HG03060 (cell line): ENCODE measurements around the gene LEF1.

ENCODE experiments used
- ATAC-seq: cut with Tn5 transposase; IDR thresholded peaks from one replicate; pipeline ENCODE4 v1.9.1; 2021; ENCODE audit warnings: low read depth, moderate number of reproducible peaks; ENCODE audit not compliant: unreplicated experiment

The LEF1 gene

DNA sequence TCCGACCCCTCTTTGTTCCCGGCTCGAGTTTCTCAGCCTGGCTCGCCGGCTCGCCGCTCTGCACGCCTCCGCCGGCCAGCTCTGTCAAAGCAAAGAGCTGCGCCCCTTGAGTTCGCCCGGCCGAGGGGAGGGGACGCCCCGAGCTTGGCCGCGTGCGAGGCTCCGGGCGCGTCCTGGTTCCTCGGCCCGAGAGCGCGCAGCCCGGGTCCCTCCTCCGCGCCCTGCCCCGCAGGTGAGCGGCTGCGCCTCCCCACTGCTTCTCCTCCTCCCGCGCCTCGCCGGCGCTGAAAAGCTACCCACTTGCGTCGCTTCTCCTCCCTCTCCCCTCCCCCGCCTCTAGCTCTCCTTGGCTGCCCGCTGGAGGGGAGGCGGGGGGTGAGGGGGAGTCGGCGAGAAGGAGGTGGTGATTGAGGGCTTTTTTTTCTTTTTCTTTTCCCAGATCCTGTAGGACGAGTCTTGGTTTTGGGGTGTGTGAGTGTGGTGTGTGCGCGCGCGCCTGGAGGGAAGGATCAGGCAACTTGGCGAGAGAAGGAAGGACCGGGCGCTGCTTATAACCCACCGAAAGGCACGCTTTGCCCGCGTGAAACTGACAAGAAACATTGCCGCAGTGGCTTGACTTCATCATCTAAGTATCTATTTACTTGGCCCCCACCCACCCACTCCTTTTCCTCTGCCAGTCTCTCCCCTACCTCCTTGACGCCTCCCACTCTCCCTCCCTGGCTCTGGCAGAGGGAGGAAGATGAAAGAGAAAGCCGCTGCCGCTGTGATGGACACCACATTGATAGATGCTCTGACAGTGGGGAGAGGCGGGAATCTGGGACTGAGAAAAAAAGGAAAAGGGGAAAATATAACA is at the start of gene LEF1:
Gene LEF1 (minus strand): TSS at position 262 of the 853 bp plus-strand sequence. CDS start 1,165 bp downstream, outside the sequence.
- ATAC-seq: no peak

DNA sequence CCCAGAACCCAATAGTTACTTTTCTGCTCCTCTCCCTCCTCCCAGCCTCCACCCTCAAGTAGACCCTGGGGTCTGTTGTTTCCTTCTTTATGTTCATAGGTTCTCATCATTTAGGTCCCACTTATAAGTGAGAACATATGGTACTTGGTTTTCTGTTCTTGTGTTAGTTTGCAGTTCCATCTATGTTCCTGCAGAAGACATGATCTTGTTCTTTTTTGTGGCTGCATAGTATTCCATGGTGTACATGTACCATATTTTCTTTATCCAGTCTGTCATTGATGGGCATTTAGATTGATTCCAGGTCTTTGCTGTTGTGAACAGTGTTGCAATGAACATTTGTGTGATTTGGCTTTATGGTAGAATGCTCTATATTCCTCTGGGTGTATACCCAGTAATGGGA is 47.8 kb upstream of the LEF1 start:
- no peak for ATAC-seq

DNA sequence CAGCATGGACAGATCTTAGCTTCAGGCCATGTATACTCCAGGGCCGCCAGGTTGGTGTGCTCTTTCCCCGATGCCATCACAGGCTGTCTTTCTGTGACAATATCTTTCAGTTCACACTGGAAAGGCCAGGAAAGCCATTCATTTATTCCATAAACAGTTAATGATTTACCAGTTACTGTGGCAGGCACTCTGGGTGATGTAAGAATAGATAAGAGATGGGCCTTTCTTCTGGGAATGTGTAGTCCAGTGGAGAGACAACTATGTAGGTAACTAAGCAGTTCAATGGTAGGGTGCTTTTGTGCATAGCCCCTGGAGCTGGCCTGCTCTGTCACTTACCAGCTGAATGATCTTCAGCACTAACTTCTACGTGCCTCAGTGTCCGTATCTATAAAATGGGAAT is 46.3 kb upstream of the LEF1 start:
- ATAC-seq: no peak

DNA sequence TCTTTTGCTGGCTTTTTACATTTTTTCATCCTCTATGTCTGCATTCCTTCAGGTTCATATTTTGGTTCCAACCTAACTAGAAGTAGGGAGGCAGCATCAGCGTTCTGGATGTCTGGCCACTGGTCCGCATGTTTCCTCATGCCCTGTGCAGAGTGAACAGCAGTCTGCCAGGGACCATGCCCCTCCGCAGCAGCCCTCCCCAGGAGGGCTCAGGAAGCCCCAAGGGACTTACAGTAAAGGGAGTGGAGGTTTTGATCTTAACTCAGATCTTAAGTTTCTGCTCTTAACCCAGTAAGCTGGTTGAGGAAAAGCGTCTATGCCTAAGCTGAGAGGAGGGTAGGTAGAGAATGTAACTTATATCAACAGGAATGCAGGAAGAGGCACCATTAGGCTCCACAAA is 45.0 kb upstream of the LEF1 start:
- ATAC-seq: no peak

DNA sequence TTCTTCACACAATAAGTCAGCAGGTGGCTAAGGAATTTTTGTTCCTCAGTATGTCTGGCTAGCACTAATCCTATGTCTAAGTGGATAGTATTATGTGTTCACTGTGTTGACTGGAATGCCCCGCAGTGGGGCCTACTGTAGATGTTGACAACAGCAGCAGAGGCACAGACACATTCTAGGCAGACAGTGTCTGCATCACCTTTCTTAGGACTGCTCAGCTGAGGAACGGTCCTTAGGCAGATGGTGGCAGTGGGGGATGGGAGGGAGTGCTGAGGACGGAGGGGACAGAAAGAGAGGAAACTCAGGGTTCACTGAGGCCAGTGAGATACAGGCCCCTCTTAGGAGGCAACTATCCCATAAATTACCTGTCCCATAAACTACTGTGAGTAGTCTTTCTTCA is 44.6 kb upstream of the LEF1 start:
- ATAC-seq: no peak

DNA sequence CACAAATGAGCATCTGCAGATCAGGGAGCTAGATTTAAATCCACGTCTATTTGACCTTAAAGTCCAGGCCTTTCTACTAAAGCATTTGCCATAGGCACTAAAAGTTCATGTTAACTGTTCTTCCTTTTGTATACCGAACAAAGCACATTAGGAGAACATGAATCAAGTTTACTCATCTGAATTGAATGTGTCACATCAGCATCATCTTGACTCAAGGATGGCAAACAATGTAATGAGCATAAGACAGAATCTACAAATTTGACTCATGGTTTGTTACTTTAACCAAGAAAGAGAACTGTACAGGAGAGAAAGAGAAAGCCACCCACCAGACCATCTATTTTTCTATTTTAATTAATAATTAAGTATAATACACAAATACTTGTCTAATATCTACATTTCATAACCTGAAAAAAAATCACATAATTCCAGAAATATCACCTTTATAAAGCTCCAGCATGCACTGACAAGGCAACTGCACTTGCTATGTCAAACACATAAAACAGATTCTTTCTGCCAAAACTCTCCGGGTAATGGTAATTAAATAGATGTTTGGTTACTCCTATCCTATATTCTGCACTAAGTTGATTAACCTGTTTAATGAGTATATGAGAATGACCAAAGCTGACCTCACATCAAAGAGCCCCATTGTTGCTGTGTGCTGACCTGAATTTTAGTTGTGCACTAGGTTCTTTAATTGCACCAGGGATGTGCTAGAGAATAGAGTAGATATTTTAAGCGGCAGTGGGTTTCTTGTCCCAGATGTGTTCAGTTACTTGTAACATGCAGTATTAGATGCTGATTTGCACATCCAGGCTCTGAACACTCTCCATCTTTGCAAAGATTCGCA is 42.5 kb upstream of the LEF1 start:
- ATAC-seq: no peak

DNA sequence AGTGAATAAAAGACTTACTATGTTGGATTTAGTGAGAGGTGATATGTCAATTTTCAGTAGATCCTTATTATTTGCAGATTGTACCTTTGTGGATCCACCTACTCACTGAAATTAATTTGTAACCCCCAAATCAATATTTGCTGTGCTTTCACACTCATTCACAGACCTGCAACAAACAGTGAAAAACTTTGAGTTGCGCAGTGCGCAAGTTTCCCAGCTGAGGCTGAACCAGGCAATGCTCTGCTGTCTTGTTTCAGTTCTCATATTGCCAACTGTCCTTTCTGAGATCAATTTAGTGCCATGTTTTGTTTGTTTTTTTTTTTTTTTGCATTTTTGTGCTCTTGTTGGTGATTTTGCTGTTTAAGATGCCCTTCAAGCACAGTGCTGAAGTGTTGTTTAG is 40.8 kb upstream of the LEF1 start:
- ATAC-seq: no peak

DNA sequence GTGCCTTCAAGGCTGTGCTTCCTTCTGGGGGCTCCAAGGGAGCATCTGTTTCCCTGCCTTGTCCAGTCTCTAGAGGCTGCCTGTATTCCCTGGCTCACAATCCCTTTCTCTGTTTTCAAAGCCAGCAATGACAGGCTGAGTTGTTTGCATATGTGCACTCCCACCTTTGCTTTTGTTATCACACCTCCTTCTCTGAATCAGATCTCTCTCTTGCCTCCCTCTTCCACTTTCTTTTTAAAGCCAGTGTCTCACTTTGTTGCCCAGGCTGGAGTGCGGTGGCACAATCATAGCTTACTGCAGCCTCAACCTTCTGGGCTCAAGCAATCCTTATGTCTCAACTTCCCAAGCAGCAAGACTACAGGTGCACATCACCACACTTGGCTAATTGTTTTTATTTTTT is 37.1 kb upstream of the LEF1 start:
- ATAC-seq: no peak

DNA sequence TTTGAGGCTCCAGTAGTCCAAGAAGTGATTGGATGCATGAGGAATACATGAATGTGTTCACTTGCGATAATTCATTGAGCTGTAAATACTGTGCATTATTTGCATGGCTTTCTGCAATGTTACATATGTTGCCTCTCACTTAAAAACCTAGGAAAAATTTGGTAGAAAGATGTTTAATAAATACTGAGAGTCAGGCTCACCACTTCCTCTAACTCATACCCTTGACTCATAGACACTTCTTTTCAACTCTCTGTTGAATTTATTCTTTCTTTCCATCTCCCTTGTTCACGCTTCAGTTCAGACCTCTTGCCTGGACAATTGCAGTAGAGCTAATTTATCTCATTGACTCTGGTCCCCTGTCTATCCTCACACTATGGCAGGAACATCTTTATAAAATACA is 35.8 kb upstream of the LEF1 start:
- ATAC-seq: no peak

DNA sequence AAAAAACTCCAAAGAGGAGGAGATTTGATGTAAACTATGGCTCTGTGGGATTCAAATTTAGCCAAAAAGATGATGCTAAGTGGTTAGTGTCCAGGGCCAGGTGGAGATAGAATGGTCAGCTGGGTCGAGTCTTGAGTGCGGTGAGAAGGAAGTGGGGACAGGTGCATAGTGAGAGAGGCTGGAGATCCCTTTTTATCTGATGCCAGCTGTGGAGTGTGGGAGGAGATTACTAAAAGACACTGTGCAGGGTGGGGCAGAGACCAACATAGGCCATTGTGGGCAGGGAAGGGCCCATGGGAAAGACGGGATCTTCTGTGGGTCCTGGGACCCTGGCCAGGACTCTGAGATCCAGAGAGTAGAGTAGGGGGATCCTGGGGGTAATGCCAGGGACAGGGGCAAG is 34.6 kb upstream of the LEF1 start:
- no peak for ATAC-seq

DNA sequence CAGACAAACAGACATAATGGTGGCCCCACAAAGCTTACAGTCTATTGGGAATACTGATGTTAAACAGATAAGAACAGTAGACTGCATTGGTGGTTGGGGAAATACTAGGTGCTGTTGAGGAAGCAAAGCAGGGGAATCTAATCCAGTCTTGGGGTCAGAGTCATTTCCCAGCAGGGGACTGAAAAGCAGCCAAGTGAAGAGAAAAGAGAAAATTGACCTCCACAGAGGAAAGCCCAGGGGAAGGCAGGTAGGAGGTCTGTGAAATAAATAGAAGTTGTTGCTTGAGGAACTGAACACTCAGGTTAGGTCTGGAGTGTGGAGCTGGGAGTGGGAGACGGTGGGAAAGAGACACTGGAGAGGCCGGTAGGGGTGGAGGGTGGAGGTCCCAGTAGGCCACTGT is 33.0 kb upstream of the LEF1 start:
- no peak for ATAC-seq

DNA sequence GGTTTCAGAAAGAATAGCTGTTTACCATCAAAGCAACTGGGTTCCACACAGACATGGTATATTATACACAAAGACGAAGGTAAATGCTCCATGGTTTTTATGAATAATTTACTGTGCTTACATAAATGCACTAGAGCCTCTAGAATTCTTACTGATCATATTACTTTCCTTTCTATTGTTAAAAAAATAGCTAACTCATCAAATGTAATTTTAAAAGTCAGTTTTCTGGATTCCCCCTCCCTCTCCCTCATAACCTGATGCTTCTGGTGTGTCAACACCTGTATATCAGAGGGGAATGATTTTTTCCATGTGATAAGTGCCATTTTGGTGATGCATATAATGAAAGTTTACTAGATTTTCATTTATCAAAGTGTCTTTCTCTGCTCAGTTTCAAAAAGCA is 31.1 kb upstream of the LEF1 start:
- ATAC-seq: no peak

DNA sequence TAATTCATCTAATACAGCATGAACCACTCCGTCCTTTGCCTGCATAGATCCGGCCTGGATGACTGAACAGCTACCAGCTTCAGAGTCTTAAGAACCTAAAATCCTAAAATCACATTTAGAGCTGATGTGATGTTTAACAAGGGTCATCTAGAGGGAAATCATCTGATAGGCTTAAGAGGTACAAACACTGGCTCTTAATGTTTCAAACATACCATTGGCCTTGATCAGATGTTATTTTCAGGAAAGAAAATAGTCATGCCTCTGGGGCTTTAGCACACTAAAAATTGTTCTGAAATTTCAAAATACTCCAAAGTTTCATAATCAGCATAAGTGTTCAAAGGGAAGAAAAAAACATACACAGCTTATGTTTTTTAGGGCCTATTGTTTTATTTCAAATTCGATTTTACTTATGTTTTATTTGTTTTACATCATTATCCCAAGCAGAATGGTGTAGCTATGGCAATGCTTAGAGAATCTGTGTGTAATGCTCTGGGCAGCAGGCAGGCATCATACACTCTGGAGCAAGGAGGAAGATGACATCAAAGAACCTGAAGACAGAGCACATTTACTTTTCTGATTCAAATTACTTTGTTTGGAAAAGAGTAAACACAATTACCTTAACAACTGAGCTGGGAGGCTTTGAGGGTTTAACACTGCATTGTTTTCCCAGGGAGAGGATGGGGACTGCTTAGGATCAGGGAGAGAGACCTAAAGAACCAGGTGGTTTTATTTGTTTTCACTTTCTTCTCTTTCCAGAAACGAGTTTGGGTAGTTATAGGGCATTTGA is 25.3 kb upstream of the LEF1 start:
- ATAC-seq: no peak

DNA sequence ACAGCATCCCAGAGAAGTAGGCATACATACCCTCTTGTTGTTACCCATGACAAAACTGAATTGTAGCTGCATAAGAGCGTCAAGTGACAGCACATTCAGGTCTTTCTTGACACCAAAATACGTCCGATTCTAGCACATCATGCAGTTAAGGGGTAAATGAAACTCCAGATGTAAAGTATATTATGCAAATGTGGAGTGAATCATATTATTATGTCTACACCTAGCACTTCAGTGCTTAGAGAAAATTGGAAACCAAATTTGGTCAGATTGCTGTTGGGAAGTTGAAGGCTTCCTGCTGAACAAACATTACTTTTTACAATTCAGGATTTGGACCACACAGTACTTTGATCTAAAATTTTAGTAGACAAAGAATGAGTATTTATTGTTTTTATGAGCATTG is 24.2 kb upstream of the LEF1 start:
- ATAC-seq: no peak

DNA sequence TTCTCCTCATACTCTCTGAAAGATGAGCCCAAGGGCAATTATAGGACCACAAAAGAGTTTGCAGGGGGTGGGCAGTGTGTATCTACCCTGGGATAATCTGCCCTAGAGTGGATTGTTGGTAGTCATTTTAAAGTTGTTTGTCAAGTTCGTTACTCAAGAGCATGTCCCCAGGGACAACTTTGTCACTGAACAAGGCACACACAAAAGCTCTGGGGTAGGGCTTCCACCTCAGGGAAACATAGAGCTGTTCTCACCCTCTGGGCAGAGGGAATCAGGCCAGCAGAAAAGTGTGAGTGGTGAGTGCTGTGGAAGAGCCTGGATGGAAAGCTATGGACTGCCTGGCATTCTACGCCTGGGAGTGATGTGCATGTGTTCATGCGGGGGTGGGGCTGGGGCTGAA is 23.3 kb upstream of the LEF1 start:
- ATAC-seq: no peak

DNA sequence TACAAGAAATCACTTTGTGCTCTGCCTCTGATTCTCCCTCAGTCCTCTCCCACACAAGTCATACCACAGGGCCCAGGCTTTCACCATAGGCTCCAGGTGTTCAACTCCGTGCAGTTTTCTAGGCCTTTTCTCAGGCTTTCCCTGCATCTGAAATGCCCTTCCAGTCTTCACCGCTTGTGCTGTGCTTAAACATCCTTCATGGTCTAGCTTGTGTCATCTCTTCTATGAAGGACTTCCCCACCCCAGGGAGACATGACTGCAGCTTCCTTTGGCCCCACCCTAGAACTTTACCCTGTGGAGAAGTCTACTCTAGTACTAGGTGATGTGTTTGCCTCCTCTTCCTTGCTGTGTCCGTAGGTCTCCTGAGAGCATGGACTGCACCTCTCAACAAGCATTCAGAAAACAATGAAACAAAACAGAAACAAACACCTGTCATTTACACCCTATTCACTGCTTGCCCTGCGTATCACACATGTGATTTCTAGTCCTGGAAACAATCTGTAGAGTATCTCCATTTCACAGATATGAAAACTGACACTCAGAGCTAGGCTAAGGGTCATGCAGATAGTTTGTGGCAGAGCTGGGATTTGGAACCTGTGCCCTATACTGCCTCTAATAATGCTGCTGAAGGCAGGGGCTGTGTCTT is 22.7 kb upstream of the LEF1 start:
- ATAC-seq: no peak

DNA sequence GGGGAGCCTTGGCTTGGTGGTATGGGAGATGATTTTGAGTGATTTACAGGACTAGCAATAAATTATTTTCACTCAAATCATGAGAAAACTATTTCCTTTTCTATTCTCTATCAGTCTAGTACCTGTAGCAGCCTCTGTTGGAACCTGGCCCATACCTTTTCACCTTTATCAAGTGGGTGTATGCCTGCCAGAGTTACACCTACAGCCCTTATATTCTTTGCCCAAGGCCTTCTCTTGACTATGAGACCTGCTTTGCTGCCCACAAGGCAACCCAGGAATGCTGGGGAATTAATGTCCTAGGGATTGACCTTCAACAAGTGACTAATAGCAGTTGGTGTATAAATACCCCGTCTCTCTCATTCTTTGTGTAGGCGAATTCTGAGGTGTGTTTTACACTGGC is 20.0 kb upstream of the LEF1 start:
- no peak for ATAC-seq

DNA sequence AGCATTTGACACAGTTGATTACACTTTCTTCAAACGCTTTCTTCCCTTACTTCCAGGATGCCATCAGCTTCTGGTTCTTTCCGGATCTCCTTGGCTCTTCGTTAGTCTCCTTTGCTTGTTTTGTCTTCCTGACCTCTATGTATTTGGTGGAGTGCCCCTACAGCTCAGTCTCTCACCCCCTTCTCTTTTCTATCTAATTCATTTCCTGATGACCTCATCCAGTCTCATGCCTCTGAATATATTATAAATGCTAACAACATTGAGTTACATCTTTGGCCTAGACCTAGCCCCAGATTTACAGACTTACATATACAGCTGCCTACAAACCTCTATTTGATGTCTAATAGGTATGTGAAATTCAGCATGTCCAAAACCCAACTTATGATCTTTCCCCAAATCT is 16.5 kb upstream of the LEF1 start:
- no peak for ATAC-seq

DNA sequence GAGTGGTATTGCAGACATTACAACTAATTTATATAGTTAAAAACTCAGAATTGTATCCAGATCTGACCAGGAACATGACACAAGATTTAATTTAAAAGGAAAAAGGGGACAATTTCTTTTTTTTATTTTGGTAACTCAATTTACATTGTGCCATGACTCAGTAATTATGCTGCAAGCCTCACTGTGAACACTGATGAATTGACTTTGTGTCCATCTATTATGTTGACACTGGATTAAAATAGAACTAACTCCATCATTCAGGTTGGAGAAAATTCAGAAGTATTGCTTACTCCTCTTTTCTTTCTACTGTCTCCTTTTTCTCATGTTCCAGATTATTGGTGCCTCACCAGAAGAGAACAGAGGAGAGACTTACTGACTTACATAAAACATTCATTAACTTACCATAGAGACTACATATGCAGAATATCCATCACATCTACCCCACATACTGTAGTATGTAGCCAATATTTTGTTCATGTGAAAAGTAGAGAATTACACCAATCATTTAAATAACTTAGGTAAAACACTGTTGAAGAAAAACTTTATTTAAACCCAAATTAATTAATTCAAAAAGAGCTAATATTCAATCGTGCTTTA is 15.8 kb upstream of the LEF1 start:
- no peak for ATAC-seq

DNA sequence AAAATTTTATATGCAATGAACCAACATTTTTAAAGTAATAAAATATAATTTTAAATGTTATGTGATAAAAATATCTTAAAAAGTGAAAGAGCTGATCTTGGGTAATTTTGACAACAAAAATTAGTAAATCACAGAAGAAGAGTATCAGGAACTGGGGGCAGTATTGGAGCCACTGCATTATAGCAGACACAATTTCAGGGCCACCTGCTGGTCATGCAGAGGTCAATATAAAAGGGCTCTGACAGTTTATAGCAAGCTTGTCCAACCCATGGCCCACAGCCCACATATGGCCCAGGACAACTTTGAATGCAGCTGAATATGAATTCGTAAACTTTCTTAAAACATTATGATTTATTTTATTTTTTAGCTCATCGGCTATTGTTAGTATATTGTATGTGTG is 13.0 kb upstream of the LEF1 start:
- no peak for ATAC-seq
